H9 (cell line): ENCODE measurements around the gene C19orf81. TPM values are rescaled to one million over a fixed set of nuclear protein-coding genes. Genes with fewer than 3 reads are reported as not detected.

Experiments used
- DNase-seq: peaks from one replicate; pipeline ENCODE4 v3.0.0-alpha.2; 2017
- H2AFZ ChIP-seq: one replicate; pipeline ENCODE4 v1.6.1; 2013; ENCODE audit warnings: mild to moderate bottlenecking, low read length, control low read depth, moderate library complexity
- H2AK5ac ChIP-seq: 2 replicates; pipeline ENCODE4 v1.6.1; 2013; ENCODE audit warnings: low read length, control low read depth, mixed read lengths; ENCODE audit not compliant: insufficient read length
- H2BK120ac ChIP-seq: one replicate; pipeline ENCODE4 v1.6.1; 2013; ENCODE audit warnings: low read depth, mild to moderate bottlenecking, low read length, control low read depth, inconsistent platforms; ENCODE audit not compliant: poor library complexity, severe bottlenecking
- H2BK12ac ChIP-seq: 2 replicates; pipeline ENCODE4 v1.6.1; 2013; ENCODE audit warnings: low read length, control low read depth, mixed read lengths, low read depth; ENCODE audit not compliant: insufficient read length
- H2BK15ac ChIP-seq: 2 replicates; pipeline ENCODE4 v1.6.1; 2013; ENCODE audit warnings: low read depth, low read length, control low read depth
- H2BK20ac ChIP-seq: one replicate; pipeline ENCODE4 v1.6.1; 2013; ENCODE audit warnings: low read depth, mild to moderate bottlenecking, low read length, control low read depth, inconsistent platforms; ENCODE audit not compliant: poor library complexity, severe bottlenecking
- H2BK5ac ChIP-seq: 2 replicates; pipeline ENCODE4 v1.6.1; 2013; ENCODE audit warnings: low read length, control low read depth, mixed read lengths; ENCODE audit not compliant: insufficient read length
- H3K14ac ChIP-seq: 2 replicates; pipeline ENCODE4 v1.6.1; 2013; ENCODE audit warnings: low read length, control low read depth; ENCODE audit not compliant: insufficient read depth
- H3K18ac ChIP-seq: 2 replicates; pipeline ENCODE4 v1.6.1; 2013; ENCODE audit warnings: low read depth, mild to moderate bottlenecking, mixed read lengths, low read length, control low read depth; ENCODE audit not compliant: insufficient read length
- H3K23ac ChIP-seq: 2 replicates; pipeline ENCODE4 v1.6.1; 2013; ENCODE audit warnings: low read length, control low read depth, mixed read lengths, low read depth; ENCODE audit not compliant: insufficient read length
- H3K23me2 ChIP-seq: 2 replicates; pipeline ENCODE4 v1.6.1; 2013; ENCODE audit warnings: low read depth, mild to moderate bottlenecking, mixed read lengths, low read length, control low read depth; ENCODE audit not compliant: insufficient read length, poor library complexity, severe bottlenecking
- H3K27ac ChIP-seq: 2 replicates; pipeline ENCODE4 v1.5.1; 2013; ENCODE audit warnings: low read length, control low read depth, mixed read lengths, low read depth; ENCODE audit not compliant: insufficient read length
- H3K27me3 ChIP-seq: 2 replicates; pipeline ENCODE4 v1.6.1; 2013; ENCODE audit warnings: low read length, control low read depth, inconsistent platforms; ENCODE audit not compliant: insufficient read depth
- H3K4ac ChIP-seq: 2 replicates; pipeline ENCODE4 v1.6.1; 2013; ENCODE audit warnings: low read depth, mild to moderate bottlenecking, control low read depth, inconsistent platforms, low read length, moderate library complexity
- H3K4me1 ChIP-seq: 2 replicates; pipeline ENCODE4 v1.6.1; 2013; ENCODE audit warnings: low read length, control low read depth, inconsistent platforms; ENCODE audit not compliant: insufficient read depth
- H3K4me2 ChIP-seq: 2 replicates; pipeline ENCODE4 v1.6.1; 2013; ENCODE audit warnings: low read length, control low read depth, mixed read lengths; ENCODE audit not compliant: insufficient read length, insufficient read depth
- H3K56ac ChIP-seq: 2 replicates; pipeline ENCODE4 v1.6.1; 2013; ENCODE audit warnings: low read depth, mild to moderate bottlenecking, mixed read lengths, low read length, control low read depth; ENCODE audit not compliant: insufficient read length
- H3K79me1 ChIP-seq: 2 replicates; pipeline ENCODE4 v1.6.1; 2013; ENCODE audit warnings: low read depth, mild to moderate bottlenecking, moderate library complexity, low read length, control low read depth, inconsistent platforms; ENCODE audit not compliant: insufficient read depth, poor library complexity, severe bottlenecking
- H3K79me2 ChIP-seq: 2 replicates; pipeline ENCODE4 v1.6.1; 2013; ENCODE audit warnings: low read length, control low read depth, inconsistent platforms; ENCODE audit not compliant: insufficient read depth
- H3K9ac ChIP-seq: 2 replicates; pipeline ENCODE4 v1.6.1; 2013; ENCODE audit warnings: low read length, control low read depth, mixed read lengths; ENCODE audit not compliant: insufficient read length; ENCODE audit errors: extremely low read depth
- H3K9me3 ChIP-seq: one replicate; pipeline ENCODE4 v1.6.1; 2013; ENCODE audit warnings: low read depth, low read length, inconsistent platforms; ENCODE audit not compliant: control insufficient read depth
- H3T11ph ChIP-seq: one replicate; pipeline ENCODE4 v1.6.1; 2013; ENCODE audit warnings: mild to moderate bottlenecking, low read length, control low read depth, inconsistent platforms
- H4K20me1 ChIP-seq: one replicate; pipeline ENCODE4 v1.6.1; 2013; ENCODE audit not compliant: control insufficient read depth, insufficient read length, insufficient read depth
- H4K5ac ChIP-seq: 2 replicates; pipeline ENCODE4 v1.6.1; 2013; ENCODE audit warnings: low read depth, mild to moderate bottlenecking, mixed read lengths, low read length, control low read depth; ENCODE audit not compliant: insufficient read length
- H4K8ac ChIP-seq: replicated peaks from 2 replicates; pipeline ENCODE4 v1.6.1; 2013; ENCODE audit warnings: low read length, control low read depth, mixed read lengths, low read depth; ENCODE audit not compliant: insufficient read length
- H4K91ac ChIP-seq: 2 replicates; pipeline ENCODE4 v1.6.1; 2013; ENCODE audit warnings: low read depth, mild to moderate bottlenecking, moderate library complexity, mixed read lengths, low read length, control low read depth; ENCODE audit not compliant: insufficient read length
- H3K27ac Mint-ChIP-seq, 3 experiments: 2 replicates in 2 of 3; 3 replicates in 1 of 3; pipeline ENCODE4 v1.8.0; 2020 to 2021; ENCODE audit warnings: mixed read lengths in 3 of 3, mild to moderate bottlenecking in 1 of 3, moderate library complexity in 1 of 3
- H3K27me3 Mint-ChIP-seq: 2 replicates; pipeline ENCODE4 v1.8.0; 2021; ENCODE audit warnings: low read depth, mild to moderate bottlenecking, moderate library complexity, mixed read lengths
- H3K36me3 Mint-ChIP-seq, 3 experiments: 2 replicates in 2 of 3; 3 replicates in 1 of 3; pipeline ENCODE4 v1.8.0; 2020 to 2021; ENCODE audit warnings: low read depth in 3 of 3, mixed read lengths in 3 of 3; ENCODE audit not compliant: insufficient read depth in 1 of 3
- H3K4me1 Mint-ChIP-seq, 2 experiments: 2 replicates each; pipeline ENCODE4 v1.8.0; 2020; ENCODE audit warnings: mixed read lengths in 2 of 2
- H3K4me3 Mint-ChIP-seq, 2 experiments: 2 replicates in 1 of 2; 3 replicates in 1 of 2; pipeline ENCODE4 v1.8.0; 2020 to 2021; ENCODE audit warnings: mild to moderate bottlenecking in 2 of 2, mixed read lengths in 2 of 2, moderate library complexity in 1 of 2
- H3K9me3 Mint-ChIP-seq, 2 experiments: 2 replicates in 1 of 2; 3 replicates in 1 of 2; pipeline ENCODE4 v1.8.0; 2020; ENCODE audit warnings: mild to moderate bottlenecking in 2 of 2, mixed read lengths in 2 of 2, moderate library complexity in 1 of 2
- CTCF ChIP-seq: fragments of 200-600 bp; sonication (generic); conservative IDR thresholded peaks from 3 replicates; pipeline ENCODE4 v1.8.0; 2021; ENCODE audit warnings: antibody characterized with exemption, mild to moderate bottlenecking
- WGBS: extraction: QIAGEN DNeasy Blood & Tissue Kit; methylation state at CpG from one replicate; pipeline ENCODE4 v1.1.7; 2013; ENCODE audit warnings: missing lambda C conversion rate, low lambda C conversion rate, mixed read lengths; ENCODE audit not compliant: insufficient read length; ENCODE audit errors: extremely low coverage; 5-methylcytosine and 5-hydroxymethylcytosine counted together
- total RNA-seq: library from RNA; stranded (reverse); gene quantifications from 2 replicates; pipeline ENCODE4 v1.2.1, GENCODE V29; 2021

C19orf81 gene
- total RNA-seq, 1 experiment from 2014 or later: 11.0 TPM

- H2BK12ac ChIP-seq: no peak overlapping the region
- Mint-ChIP-seq H3K27ac (no peak overlapping the region), H3K4me1 (peaks cover 11 to 25% of the 10 kb centered on the region in 2 experiments), H3K27me3 (peaks cover 89% of the 10 kb centered on the region), H3K4me3 (peak overlapping the region in 1 of 2 experiments; percentile 66; a peak in 3 of 5 replicates), H3K36me3 (no peaks in the 10 kb centered on the region; a peak in 2 of 7 replicates), H3K9me3 (peaks cover 0 to 4% of the 10 kb centered on the region in 2 experiments; a peak in 1 of 5 replicates)
- no peak overlapping the region for H3K18ac ChIP-seq
- no peak overlapping the region for H3K9ac ChIP-seq
- H2BK120ac ChIP-seq: no peak overlapping the region
- no peak overlapping the region for H4K91ac ChIP-seq
- no peak overlapping the region for H3K23ac ChIP-seq
- H2BK15ac ChIP-seq: no peak overlapping the region
- H3K9me3 ChIP-seq: no peaks in the 10 kb centered on the region
- no peaks in the 10 kb centered on the region for H3K79me1 ChIP-seq
- no peak for DNase-seq
- TF ChIP-seq CTCF: peak; percentile 89
- H3K27me3 ChIP-seq: peaks cover 14% of the 10 kb centered on the region; the same call in 1 of the 2 replicates
- H4K20me1 ChIP-seq: no peaks in the 10 kb centered on the region
- no peaks in the 10 kb centered on the region for H3K79me2 ChIP-seq
- H2BK5ac ChIP-seq: no peak overlapping the region
- no peak overlapping the region for H3K4ac ChIP-seq
- H4K8ac ChIP-seq: no peak overlapping the region
- H3K56ac ChIP-seq: no peak overlapping the region
- no CpG with 5 or more reads among the region's 23 CpGs for WGBS
- H3K23me2 ChIP-seq: no peaks in the 10 kb centered on the region
- H3T11ph ChIP-seq: no peak overlapping the region
- no peak overlapping the region for H2AFZ ChIP-seq
- H3K4me1 ChIP-seq: peaks cover 7% of the 10 kb centered on the region; the same call in 1 of the 2 replicates
- no peak overlapping the region for H2AK5ac ChIP-seq
- no peak overlapping the region for H3K27ac ChIP-seq
- H3K14ac ChIP-seq: no peak overlapping the region
- H4K5ac ChIP-seq: no peak overlapping the region
- H2BK20ac ChIP-seq: no peak overlapping the region
- no peak overlapping the region for H3K4me2 ChIP-seq
Observed at GRCh38 chr19:50669302-50670101, 20.3 kb downstream of the C19orf81 start.
